ENCODE data around the gene TXNDC17. TPM values are rescaled to one million over a fixed set of nuclear protein-coding genes. Genes with fewer than 3 reads are reported as not detected.

TXNDC17 gene
- total and polyA plus RNA-seq, 2 of the 13 experiments (the other 11 are each of a cell fraction or from before 2014, with no cell fraction given), result 188 to 266 TPM

GRCh38 chr17:6677158-6677831 lies 36.4 kb downstream of the TXNDC17 start (continued):
- TF ChIP-seq HMGXB4 (CRISPR knock-in tag; IDR thresholded peaks at IDR 0.05; ENCODE audit: borderline replicate concordance in 1 of 2, low read depth in 1 of 2), result peak in 1 of 2 experiments; percentile 20; a peak in 1 of 4 replicates
- no peak for TF ChIP-seq ZNF383 (CRISPR knock-in tag; IDR thresholded peaks at IDR 0.05; ENCODE audit: borderline replicate concordance)
- no peak for TF ChIP-seq ZNF33B (CRISPR knock-in tag; IDR thresholded peaks at IDR 0.05)
- no peak for TF ChIP-seq ZSCAN21 (CRISPR knock-in tag; IDR thresholded peaks at IDR 0.05; ENCODE audit: borderline replicate concordance)
- TF ChIP-seq ZNF3 (CRISPR knock-in tag; IDR thresholded peaks at IDR 0.05), result no peak
- no peak for TF ChIP-seq IRF9 (CRISPR knock-in tag; IDR thresholded peaks at IDR 0.05; ENCODE audit: borderline replicate concordance)
- TF ChIP-seq MXD3 (CRISPR knock-in tag; IDR thresholded peaks at IDR 0.05), result 0 out of 2 replicates have a peak, but pooled peaks have one; percentile 54
- TF ChIP-seq GPBP1L1 (CRISPR knock-in tag; IDR thresholded peaks at IDR 0.05), result no peak
- TF ChIP-seq HIC2 (CRISPR knock-in tag; IDR thresholded peaks at IDR 0.05; ENCODE audit: low read depth), result peak; percentile 37; the same call in 1 of the 2 replicates
- TF ChIP-seq THAP9 (CRISPR knock-in tag; IDR thresholded peaks at IDR 0.05; ENCODE audit: borderline replicate concordance), result no peak
- no peak for TF ChIP-seq MAZ (IDR thresholded peaks at IDR 0.05; ENCODE audit: borderline replicate concordance, low read depth, low read length)
- TF ChIP-seq MAZ (CRISPR knock-in tag; IDR thresholded peaks at IDR 0.05; ENCODE audit: low read depth), result 0 out of 2 replicates have a peak, but pooled peaks have one; percentile 50
- TF ChIP-seq ZNF788 (CRISPR knock-in tag; IDR thresholded peaks at IDR 0.05; ENCODE audit: borderline replicate concordance), result peak; percentile 47; the same call in 1 of the 2 replicates
- TF ChIP-seq ZNF776 (CRISPR knock-in tag; IDR thresholded peaks at IDR 0.05), result 0 out of 2 replicates have a peak, but pooled peaks have one; percentile 40
- no peak for TF ChIP-seq RFXANK (CRISPR knock-in tag; IDR thresholded peaks at IDR 0.05)
- 0 out of 2 replicates have a peak, but pooled peaks have one; percentile 14 for TF ChIP-seq TBX2 (CRISPR knock-in tag; IDR thresholded peaks at IDR 0.05; ENCODE audit: borderline replicate concordance)
- peak in 1 of 2 experiments; percentile 50; a peak in 1 of 4 replicates for TF ChIP-seq POLR2A (IDR thresholded peaks at IDR 0.05; ENCODE audit: insufficient read depth in 1 of 2, low read depth in 2 of 2, low read length in 2 of 2)
- no peak for TF ChIP-seq JUN (CRISPR knock-in tag; IDR thresholded peaks at IDR 0.05)
- peak; percentile 91 for TF ChIP-seq ZKSCAN5 (CRISPR knock-in tag; IDR thresholded peaks at IDR 0.05)

All from HepG2 (cell line).